ENCODE results near the gene PPFIA4.

Gene PPFIA4

DNA sequence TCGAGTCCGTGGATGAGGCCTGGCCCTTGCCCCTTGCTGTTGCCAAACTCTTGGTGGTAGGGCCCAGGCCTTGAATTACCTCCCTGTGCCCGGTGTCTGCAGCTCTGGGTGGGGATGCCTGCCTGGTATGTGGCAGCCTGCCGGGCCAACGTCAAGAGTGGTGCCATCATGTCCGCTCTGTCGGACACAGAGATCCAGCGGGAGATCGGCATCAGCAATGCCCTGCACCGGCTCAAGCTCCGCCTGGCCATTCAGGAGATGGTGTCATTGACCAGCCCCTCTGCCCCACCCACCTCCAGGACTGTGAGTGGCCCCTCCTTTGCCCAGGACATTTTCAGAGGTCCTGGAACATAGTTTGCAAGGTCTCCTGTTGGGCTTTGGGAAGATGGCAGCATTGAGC, 33.8 kb downstream of the PPFIA4 start:
- DNase-seq, result no peak

DNA sequence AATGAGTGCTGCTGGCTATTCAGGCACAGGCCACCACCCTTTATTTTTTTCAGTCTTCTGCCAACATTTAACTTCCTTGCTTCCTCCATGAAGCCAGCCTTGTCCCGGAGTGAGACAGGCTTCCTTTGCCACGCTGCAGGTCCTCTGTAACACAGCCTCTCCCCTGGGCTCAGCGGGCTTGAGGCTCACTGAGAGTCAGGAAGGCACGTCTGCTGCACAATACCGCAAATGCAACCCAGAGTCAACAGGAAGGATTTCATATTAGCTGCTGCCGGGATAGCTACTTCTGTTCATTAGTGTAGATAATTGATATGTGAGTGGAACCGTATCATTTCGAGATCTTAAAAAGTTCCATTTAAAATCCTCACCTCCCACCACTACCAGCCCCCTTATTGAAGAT, 37.0 kb downstream of the PPFIA4 start:
- no peak for DNase-seq

DNA sequence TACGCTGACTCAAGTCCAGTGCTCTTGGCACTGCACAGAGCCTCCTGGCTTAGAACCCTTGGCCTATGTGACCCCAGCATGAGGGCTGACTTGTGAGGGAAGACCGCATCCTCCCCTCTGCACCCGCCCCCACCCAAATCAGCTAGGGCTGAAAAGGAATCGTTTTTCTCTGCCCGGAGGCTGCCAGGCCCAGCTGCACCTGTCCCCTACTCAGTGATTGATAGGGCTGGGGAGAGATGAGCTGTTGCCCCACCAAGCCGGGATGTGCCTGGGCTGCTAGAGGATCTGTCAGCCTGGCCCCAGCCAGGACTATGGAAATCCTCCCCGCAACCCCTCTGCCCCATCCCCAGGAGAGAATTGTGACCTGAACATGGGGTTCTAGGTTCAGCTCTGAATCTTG, 38.9 kb downstream of the PPFIA4 start:
- no peak for DNase-seq

DNA sequence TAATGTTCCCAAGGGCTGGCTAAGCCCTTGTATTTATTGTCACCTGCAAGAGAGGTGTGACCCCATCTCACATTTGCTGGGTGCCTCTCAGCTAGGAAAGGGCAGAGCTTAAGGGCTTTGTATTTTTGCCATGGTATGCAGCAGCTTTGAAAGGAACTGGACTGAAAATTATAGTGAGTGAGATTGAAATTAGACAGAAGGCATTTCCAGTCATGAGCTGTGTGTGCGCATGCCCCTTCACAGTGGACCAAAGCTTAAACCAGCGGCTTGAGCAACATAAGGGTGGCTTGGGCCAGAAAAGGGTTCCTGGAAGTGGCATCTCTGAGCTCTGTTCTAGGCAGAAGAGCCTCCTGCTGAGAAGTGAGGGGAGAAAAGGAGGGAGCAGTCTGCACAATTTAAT, 39.7 kb downstream of the PPFIA4 start:
- no peak for DNase-seq

DNA sequence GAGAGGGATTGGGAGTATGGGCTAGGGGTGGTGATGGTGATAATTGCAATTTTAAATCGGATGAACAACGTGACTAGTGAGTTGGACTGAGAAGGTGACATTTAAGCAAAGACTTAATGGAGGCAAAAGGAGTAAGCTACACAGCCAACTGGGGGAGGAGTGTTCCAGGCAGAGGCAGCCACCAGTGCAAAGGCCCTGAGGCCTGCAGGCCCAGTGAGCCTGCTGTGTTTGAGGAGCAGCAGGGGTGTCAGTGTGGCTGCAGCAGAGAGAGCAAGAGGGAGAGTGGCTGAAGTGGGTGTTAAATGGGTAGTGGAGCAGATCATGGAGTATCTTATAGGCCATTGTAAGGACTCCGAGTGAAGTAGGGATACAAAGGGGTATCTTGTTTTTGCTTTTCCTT, 40.7 kb downstream of the PPFIA4 start:
- no peak for DNase-seq

DNA sequence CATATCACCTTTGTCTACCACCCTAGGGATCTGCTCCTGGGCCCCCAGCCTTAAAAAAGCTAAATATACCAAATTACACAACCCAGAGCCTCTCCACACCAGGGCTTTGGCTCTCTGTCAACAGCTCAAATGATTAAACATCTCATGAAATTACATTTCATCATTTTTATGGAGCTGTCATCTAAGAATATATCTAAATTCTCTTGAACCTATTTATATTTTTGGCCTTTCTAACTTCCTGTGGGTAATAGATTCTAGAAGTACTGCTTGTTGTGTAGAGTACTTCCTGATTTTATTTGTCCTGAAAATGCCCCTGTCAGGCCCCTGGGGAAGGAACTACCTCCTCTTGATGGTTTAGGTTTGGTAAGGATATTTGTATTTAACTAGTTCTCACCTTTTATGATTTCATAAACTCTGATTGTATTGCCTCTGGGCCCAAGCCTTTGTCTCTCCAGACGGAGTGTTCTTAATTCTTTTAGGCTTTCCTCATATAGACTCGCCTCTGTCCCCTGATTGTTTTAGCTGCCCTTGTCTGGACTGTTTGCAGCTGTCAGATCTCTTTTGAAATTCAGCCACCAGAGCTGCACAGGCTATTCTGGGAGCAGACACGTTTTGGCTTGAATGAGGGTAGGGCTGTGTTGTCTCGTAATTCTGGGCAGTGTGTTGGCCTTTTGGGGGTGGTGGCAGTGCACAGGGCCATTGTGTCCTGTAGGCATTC, 42.9 kb downstream of the PPFIA4 start:
- DNase-seq, result no peak

DNA sequence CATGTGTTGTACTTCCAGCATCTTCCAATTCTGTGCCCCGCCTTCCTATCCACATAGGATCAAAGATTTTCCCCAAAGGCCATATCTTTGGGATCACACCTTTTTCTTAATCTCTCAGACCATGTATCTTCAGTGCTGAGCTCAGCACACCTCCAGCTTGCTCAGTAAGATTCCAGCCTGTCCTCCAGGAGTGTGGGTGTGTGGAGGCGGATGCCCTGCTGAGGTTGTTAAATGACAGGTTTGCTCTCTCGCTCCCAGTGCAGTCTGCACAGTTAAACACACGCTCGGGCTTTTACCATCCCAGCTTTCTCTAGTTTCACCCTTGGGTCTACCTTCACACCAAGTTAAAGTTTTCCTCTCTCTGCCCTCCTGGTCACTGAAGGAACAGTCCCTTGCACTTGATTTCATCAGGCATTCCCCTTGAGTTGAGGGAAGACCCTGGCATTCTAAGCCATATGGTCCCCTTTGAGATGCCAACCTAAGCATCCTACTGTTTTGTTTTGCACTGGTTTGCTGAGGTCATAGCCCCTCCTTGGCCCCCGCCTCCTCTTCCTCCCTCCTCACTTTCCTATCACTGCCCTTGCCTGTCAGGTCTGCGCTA, 45.8 kb downstream of the PPFIA4 start:
- no peak for DNase-seq

DNA sequence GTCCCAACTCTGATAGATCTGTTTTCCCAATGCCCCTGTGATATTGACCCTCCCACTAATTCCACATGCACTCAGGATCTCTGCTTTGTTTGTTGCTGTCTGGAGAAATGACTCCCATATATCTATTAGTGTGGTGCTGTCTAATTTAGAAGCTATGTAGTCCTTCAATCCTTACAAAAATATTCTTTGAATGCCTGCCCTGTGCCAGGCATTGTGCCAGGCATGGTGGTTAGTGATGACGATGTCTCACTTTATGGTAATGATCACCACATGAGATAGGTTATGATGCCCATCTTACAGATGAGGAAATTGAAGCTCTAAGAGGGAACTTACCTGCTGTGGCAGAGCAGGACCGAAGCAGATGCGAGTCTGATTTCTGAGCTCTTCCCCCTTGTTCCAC, 46.6 kb downstream of the PPFIA4 start:
- no peak for DNase-seq

DNA sequence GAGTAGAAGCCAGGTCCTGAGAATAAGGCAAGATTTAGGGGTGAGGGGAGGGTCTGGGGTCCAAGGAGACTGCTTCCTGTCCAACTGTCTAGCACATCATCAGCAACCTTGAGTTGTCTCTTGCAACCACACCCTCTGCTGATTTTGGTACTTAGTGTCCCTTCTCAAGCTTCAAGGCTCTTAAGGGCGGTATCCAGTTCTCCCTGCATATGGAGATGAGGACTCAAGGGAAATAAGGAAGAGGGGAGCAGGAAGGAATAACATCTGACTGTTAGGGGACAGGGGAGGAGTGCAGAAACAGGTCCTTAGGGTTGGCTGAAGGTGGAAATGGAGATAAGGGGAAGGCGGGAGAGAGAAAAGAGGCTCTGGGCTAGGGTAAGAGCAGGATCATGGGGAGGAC, 47.2 kb downstream of the PPFIA4 start:
- DNase-seq, result no peak

DNA sequence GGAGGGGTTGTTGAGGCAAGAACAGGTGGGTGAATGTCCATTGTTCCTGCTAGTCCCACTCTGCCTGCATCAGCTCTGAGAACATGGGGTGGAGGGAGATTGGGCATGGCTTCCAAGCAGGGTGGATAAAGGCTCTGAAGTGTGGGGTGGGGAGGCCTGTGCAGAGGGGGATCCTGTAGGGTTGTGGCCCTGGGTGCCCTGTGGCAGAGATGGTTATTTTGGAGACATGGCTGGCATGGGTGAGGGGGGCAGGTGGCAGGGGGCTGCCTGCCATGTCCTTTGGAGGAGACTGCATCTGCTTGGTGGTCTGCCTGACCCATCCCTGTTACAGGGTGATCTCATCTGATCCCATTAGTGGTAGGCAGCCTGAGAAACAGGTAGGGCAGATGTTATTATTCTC, 48.3 kb downstream of the PPFIA4 start:
- DNase-seq, result no peak

DNA sequence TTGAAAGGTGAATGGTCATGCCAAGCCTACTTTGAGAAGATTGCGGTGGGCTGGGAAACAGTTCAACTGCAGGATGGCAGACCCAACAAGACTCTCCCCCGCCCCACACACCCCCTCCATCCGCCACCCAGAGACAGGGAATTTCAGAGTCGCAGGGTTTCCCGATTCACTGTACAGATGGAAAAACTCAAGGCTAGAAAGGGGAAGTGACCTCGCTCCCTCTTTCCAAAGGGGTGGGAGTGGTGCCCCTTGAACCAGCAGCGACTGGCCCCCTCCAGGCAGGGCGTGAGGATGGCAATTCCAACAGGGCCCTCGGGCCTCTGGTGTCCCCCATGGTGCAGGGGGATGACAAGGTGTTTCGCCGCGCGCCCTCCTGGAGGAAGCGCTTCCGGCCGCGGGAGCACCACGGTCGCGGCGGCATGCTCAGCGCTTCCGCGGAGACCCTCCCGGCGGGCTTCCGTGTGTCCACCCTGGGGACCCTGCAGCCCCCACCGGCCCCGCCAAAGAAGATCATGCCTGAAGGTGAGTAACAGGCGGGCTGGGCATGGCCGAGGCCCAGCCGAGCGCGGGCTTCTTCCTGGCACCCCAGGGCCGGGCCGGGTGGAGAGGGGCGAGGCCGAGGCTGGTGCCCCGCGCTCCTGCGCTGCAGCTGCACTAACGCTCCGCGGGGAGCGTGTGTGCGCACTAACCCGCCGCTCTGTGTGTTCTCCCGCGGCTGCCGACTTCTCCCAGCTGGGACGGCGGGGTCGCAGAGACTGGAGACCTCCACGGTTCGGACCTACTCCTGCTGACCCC, 49.1 kb downstream of the PPFIA4 start:
- DNase-seq, result no peak

DNA sequence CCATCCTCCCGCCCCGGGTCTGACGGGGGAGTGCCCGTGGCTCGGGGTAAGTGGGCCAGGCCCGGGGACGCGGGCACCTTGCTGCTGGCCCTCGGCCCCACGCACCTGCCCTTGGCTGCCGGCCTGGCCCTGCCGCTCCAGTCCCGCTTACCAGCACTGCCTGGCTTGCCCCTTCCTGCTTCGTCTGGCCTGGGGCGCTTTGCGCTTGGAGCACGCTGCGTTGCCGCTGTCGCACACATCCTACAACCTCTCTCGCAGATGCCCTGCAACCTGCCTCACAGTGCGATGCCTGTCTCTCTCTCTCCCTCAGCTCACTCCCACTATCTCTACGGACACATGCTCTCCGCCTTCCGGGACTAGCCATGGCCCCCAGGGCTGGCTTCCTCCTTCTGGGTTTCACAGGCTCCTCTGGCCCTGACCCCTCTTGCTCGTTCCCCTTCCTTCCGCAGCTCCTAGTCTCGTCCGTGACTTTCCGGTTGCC, 49.8 kb downstream of the PPFIA4 start:
- no peak for DNase-seq

DNA sequence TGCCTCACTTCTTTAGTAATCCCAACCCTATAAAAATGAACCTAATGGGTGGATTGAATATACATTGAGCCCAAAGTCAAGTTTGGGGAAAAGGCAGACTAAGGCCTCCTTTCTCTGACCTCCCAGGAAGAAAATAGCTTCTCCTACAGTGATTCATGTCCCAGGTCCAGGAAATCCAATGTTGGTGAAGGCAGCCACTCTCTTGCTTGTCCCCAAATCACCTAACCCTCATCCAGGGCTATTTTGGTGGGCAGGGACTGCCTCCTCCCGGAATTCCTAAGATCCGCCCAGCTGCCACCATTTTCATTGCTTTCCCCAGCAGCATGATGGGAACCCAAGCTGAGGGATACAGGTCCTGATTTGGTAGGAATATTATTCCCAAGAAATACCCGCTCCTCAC, 51.1 kb downstream of the PPFIA4 start:
- DNase-seq, result no peak

DNA sequence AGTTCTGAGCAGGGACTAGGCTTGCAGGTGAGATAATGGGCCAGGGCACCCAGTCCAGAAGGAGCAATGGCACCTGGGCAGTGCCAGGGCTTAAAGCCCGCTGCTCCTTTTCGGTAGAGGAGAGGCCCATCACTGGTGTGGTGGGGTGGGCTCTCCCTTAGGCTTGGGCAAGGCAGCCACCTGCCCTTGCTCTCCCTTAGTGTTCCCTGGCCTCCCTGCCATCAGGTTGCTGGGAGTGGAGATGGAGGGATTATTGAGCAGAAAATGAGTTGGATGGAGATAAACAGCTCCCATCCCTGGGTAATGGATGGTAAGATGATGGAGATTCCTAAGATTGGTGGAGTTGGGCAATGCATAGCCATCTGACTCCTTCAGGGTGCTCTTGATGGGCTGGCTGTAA, 51.7 kb downstream of the PPFIA4 start:
- DNase-seq, result no peak

DNA sequence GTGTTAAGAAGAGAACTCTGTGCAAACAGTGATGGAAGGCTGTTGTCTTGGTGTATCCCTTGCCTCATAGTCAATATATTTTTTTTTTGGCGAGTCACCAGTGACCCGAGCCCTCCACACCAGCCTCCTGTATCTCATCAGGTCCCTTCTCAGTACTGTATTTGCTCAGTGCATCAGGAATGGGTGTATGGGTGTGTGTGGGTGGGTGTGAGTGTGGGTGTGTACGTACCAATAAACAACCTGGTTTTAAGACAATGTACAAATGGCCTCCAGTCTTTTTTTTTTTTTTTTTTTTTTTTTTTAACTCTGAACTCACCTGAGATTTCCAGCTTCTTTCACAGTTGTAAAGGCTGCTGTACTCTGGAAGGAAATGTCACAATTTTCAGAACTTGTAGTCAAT, 52.2 kb downstream of the PPFIA4 start:
- DNase-seq, result no peak

DNA sequence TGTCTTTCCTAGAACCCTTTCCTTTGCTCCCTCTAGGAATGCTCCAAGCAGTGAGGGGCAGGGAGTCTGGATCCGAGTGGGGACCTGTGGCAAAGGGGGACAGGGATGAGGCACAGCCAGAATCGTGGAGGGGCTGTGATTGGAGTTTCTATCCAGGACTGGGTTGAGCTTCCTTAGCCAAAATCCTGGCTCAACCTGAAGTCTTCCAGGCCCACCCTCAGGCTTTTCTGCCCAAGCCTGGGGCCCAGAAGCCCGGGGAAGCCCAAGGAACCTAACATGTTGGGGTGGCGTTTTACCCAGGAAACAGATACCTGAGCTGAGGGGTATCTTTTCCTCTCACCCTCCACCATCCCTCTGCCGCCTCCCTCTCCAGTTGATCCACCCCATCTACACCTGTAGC, 54.2 kb downstream of the PPFIA4 start:
- no peak for DNase-seq

DNA sequence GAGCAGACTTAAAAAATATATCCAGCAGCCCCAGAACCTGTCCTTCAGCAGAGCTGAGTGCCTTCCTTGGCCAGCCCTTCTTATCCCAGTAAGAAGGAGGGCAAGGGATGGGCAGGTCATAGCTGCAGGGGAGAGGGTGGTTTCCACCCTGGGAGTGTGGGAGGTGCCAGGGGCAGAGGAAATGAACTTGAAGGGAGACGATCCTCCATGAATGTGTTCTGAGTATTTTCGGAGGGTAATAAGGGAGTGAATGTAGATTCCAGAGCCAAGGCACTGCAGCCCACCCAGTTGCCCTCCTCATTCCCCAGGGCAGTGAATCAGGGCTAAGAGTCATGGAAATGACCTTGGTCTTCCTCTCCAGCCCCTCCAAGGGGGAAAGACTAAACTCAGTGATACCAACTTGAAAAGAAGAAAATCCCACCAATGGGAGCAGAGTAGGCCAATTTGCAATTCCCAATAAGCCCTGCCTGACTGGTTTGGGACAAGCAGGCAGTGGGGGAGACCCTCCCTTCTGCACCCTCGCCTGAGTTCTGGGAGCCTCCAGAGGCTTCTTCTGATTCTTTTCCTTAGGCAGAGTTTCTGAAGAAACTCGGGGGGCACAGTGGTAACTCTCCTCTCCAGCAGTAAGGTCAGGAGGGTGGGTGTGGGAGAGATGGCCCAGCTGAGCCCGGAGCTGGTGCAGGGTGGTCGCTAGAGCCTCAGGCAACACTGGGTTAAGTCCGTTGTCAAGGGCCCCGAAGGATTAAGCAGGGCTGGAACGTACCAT, 55.4 kb downstream of the PPFIA4 start:
- DNase-seq, result no peak

DNA sequence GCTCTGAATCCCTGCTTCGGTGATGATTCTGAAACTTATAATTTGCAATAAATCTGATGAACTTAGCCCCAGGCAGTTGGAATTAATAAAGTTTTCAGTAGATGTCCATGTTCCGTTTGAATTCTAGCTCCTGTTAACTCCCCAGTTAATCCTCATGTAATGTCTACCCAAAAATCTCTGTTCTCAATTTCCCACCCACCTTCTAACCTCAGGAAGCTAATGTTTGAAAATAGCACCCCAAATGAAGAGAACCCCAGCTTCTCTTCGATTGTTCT, 55.9 kb downstream of the PPFIA4 start:
- DNase-seq, result no peak

DNA sequence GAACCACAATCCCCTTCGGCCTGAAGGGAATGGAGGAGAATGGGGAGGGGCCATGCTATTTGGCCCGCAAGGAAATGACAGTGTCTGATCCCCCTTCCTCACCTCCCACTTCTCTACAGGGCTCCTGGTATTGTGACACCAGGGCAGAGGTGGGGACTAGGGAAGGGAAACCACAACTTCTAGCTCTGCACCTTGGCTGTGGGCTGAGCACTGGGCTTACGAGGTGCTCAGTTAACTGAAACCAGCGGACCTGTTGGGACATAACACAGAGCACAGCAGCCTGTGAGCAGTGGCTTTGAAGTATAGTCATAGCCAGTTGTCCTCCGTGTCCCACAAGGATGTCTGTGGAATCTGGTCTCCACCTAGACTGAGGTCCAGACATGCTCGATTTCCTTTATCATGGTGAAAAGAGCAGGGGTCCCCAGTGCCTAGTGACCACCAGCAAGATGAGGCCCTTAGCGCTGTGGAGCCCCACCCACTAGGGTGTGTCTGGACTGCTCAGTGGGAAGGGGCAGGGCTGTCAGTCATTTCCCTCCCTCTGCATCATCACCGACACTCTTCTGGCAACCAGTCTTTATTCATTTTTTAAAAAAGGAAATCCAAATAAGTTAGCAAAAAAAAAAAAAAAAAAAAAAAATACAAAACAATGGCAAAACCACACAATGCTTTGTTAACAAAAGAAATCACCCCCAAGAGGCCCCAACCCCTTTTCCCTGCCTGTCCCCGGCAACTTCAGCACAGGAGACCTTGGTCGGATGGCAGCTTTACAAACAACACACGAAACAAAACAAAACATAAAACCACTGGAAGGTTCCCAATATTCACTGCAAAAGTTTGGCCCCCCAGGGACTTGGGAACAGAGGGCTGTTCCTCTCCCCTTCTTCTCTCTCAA, 56.5 kb downstream of the PPFIA4 start:
- no peak for DNase-seq

DNA sequence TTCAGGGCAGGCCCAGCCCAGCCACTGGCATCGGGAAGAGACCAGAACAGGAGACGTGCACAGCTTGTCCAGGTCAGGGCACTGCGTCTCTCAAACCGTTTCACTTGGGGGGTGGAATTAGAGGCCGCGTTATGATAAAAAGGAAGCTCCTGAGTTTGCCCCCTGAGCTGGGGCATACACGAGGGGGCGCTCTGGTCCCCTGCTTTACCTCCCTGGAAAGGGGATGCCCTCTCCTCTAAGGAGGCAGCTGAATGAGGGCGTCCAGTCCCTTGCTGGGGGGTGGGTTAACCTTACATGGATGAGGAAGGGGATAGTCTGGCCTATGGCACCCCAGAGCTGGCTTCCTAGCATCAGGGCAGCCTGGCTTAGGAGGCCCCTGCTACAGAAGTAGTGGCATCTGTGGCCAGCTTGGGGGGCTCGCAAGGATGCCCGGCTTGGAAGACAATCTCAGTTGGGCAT, 57.2 kb downstream of the PPFIA4 start:
- DNase-seq, result no peak

DNA sequence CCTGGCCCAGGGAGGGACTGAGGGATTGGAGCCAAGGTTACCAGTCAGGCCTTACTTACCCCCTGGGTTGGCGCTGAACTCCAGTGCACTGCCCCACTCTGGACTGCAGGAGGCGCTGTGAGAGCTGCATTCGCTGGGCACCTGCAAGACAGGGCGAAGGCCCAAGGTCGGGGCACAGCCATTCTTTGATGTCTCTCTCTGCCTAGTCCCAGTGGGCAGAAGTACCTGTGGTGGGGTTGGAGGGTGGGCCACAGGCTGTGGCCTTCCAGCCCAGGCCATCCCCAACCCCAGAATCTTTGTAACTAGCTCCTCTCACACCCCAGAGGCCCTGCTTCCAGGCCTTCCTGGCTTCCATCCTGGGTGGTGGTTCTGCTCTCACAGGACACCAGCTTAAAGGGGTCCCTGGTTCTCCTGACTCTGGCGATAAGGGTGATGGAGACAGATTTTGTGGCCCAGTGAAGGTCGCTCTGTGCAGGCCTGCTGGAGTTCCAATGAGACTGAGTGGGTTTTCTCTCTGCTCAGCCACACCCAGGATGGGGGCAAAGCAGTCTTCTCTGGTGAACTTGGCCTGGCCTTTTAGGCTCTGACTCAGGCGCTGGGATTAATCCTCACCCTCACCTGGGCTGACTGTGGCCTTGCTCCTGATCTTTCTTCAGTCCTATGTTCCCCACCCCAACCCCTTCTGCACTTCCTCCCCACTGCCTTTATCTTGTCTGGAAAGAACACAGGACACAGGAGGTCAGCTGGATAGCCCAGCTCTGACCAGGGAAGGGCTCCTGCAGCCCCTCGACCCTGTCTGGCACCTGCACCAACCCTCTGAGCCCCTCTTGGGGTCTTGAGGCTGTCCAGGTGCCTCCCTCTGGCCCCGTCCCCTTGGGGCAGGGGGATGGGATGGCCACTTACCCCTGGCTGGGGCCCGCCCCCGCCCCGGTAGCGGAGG, 58.6 kb downstream of the PPFIA4 start:
- no peak for DNase-seq

Data from stimulated activated CD4-positive, alpha-beta T cell treated with anti-CD3 and anti-CD28 coated beads, Interleukin-4, amount 100 ng/mL, for 1 hour (primary cell).